WTC11 (cell line): ENCODE measurements around the gene ALLC. TPM values are rescaled to one million over a fixed set of nuclear protein-coding genes. Genes with fewer than 3 reads are reported as not detected.

Experiments
- ATAC-seq: fragments of 200-7000 bp; cut with Tn5 transposase; 2 replicates; pipeline ENCODE4 v1.10.0; 2021; ENCODE audit warnings: mild to moderate bottlenecking, moderate library complexity
- CTCF ChIA-PET: fragments of 300-600 bp; sonication (Branson Sonifier 250); formaldehyde crosslinking; loops from one replicate; lab custom pipeline; 2021; ENCODE audit warnings: antibody characterized with exemption; lab: Charles Lee
- POLR2A ChIA-PET: fragments of 350-600 bp; sonication (Branson Sonifier 250); formaldehyde crosslinking; loops from one replicate; lab custom pipeline; 2021; ENCODE audit warnings: antibody characterized with exemption; lab: Charles Lee
- DNase-seq: peaks from one replicate; pipeline ENCODE4 v3.0.0; 2021; ENCODE audit warnings: low spot score
- H3K27ac Mint-ChIP-seq: 2 replicates; pipeline ENCODE4 v1.8.0; 2021; ENCODE audit warnings: mixed read lengths
- H3K27me3 Mint-ChIP-seq: 2 replicates; pipeline ENCODE4 v1.8.0; 2021; ENCODE audit warnings: low read depth, mild to moderate bottlenecking, moderate library complexity, mixed read lengths
- H3K36me3 Mint-ChIP-seq: 2 replicates; pipeline ENCODE4 v1.8.0; 2021; ENCODE audit warnings: mixed read lengths
- H3K4me1 Mint-ChIP-seq: 2 replicates; pipeline ENCODE4 v1.8.0; 2022; ENCODE audit warnings: mixed read lengths
- H3K4me3 Mint-ChIP-seq: 2 replicates; pipeline ENCODE4 v1.8.0; 2021; ENCODE audit warnings: mild to moderate bottlenecking, moderate library complexity, mixed read lengths
- H3K9me3 Mint-ChIP-seq: 2 replicates; pipeline ENCODE4 v1.8.0; 2021; ENCODE audit warnings: mixed read lengths
- CREB1 ChIP-seq: sonication (generic); formaldehyde crosslinking; IDR thresholded peaks from 2 replicates; pipeline ENCODE4 v1.8.0; 2023; ENCODE audit warnings: mild to moderate bottlenecking, missing genetic modification reagents
- CREM ChIP-seq: sonication (generic); formaldehyde crosslinking; IDR thresholded peaks from 2 replicates; pipeline ENCODE4 v1.8.1; 2022; ENCODE audit warnings: mild to moderate bottlenecking, missing genetic modification reagents, moderate library complexity
- ESRRA ChIP-seq: sonication (generic); formaldehyde crosslinking; IDR thresholded peaks from 2 replicates; pipeline ENCODE4 v1.8.1; 2022; ENCODE audit warnings: mild to moderate bottlenecking, missing genetic modification reagents, borderline replicate concordance
- FOXP1 ChIP-seq: sonication (generic); formaldehyde crosslinking; IDR thresholded peaks from 2 replicates; pipeline ENCODE4 v1.8.0; 2022; ENCODE audit warnings: missing genetic modification reagents, mild to moderate bottlenecking, moderate library complexity, borderline replicate concordance
- GTF2I ChIP-seq: fragments of 250-450 bp; sonication (Bioruptor Pico); conservative IDR thresholded peaks from 2 replicates; pipeline ENCODE4 v1.4.0; 2021; ENCODE audit warnings: mild to moderate bottlenecking
- IRF2 ChIP-seq: sonication (generic); formaldehyde crosslinking; IDR thresholded peaks from 2 replicates; pipeline ENCODE4 v1.8.0; 2022; ENCODE audit warnings: low read depth, missing genetic modification reagents, borderline replicate concordance
- MYBL2 ChIP-seq: sonication (generic); formaldehyde crosslinking; IDR thresholded peaks from 2 replicates; pipeline ENCODE4 v1.8.1; 2023; ENCODE audit warnings: mild to moderate bottlenecking, moderate library complexity, missing genetic modification reagents
- NFE2L1 ChIP-seq: sonication (generic); formaldehyde crosslinking; IDR thresholded peaks from 2 replicates; pipeline ENCODE4 v1.8.1; 2023; ENCODE audit warnings: missing genetic modification reagents
- NR3C1 ChIP-seq: sonication (generic); formaldehyde crosslinking; conservative IDR thresholded peaks from 2 replicates; pipeline ENCODE4 v1.8.1; 2023; ENCODE audit warnings: low read depth, mild to moderate bottlenecking, missing genetic modification reagents
- TP53 ChIP-seq: sonication (generic); formaldehyde crosslinking; IDR thresholded peaks from 2 replicates; pipeline ENCODE4 v1.8.1; 2023; ENCODE audit warnings: mild to moderate bottlenecking, missing genetic modification reagents
- ZBTB21 ChIP-seq: sonication (generic); formaldehyde crosslinking; IDR thresholded peaks from 2 replicates; pipeline ENCODE4 v1.8.1; 2023; ENCODE audit warnings: mild to moderate bottlenecking, missing genetic modification reagents, borderline replicate concordance
- ZNF138 ChIP-seq: sonication (generic); formaldehyde crosslinking; conservative IDR thresholded peaks from 2 replicates; pipeline ENCODE4 v1.8.1; 2022; ENCODE audit warnings: mild to moderate bottlenecking, moderate library complexity, missing genetic modification reagents
- ZNF423 ChIP-seq: fragments of 250-450 bp; sonication (Bioruptor Pico); IDR thresholded peaks from 2 replicates; pipeline ENCODE4 v2.1.2; 2022; ENCODE audit warnings: mild to moderate bottlenecking, moderate library complexity
- ZNF671 ChIP-seq: fragments of 250-450 bp; sonication (Bioruptor Pico); IDR thresholded peaks from 2 replicates; pipeline ENCODE4 v1.8.0; 2021; ENCODE audit warnings: mild to moderate bottlenecking
- total RNA-seq: library from RNA; stranded (reverse); gene quantifications from 3 replicates; pipeline ENCODE4 v1.2.3, GENCODE V29; 2021
- TF ChIP-seq, protein P1 (sequence below): sonication (generic); formaldehyde crosslinking; IDR thresholded peaks from 2 replicates; pipeline ENCODE4 v1.8.1; 2023; ENCODE audit warnings: mild to moderate bottlenecking, moderate library complexity, missing genetic modification reagents
- TF ChIP-seq, protein P2 (sequence below): sonication (generic); formaldehyde crosslinking; IDR thresholded peaks from 2 replicates; pipeline ENCODE4 v1.8.0; 2022; ENCODE audit warnings: mild to moderate bottlenecking, missing genetic modification reagents
- TF ChIP-seq, protein P3 (sequence below): sonication (generic); formaldehyde crosslinking; IDR thresholded peaks from 2 replicates; pipeline ENCODE4 v1.8.0; 2022; ENCODE audit warnings: mild to moderate bottlenecking, missing genetic modification reagents
- TF ChIP-seq, protein P4 (sequence below): fragments of 250-450 bp; sonication (Bioruptor Pico); IDR thresholded peaks from 2 replicates; pipeline ENCODE4 v2.1.2; 2022; ENCODE audit warnings: mild to moderate bottlenecking, moderate library complexity
- TF ChIP-seq, protein P5 (sequence below): fragments of 250-450 bp; sonication (Bioruptor Pico); conservative IDR thresholded peaks from 2 replicates; pipeline ENCODE4 v1.9.0; 2021; ENCODE audit warnings: mild to moderate bottlenecking
- TF ChIP-seq, protein P6 (sequence below): fragments of 250-450 bp; sonication (Bioruptor Pico); IDR thresholded peaks from 2 replicates; pipeline ENCODE4 v1.9.0; 2021; ENCODE audit warnings: mild to moderate bottlenecking
- TF ChIP-seq, protein P7 (sequence below): fragments of 250-450 bp; sonication (Bioruptor Pico); IDR thresholded peaks from 2 replicates; pipeline ENCODE4 v1.9.0; 2021; ENCODE audit warnings: mild to moderate bottlenecking
- TF ChIP-seq, protein P8 (sequence below): sonication (generic); formaldehyde crosslinking; IDR thresholded peaks from 2 replicates; pipeline ENCODE4 v1.8.0; 2023; ENCODE audit warnings: mild to moderate bottlenecking, missing genetic modification reagents

The ALLC gene
- total RNA-seq, 1 experiment from 2014 or later: not detected

DNA sequence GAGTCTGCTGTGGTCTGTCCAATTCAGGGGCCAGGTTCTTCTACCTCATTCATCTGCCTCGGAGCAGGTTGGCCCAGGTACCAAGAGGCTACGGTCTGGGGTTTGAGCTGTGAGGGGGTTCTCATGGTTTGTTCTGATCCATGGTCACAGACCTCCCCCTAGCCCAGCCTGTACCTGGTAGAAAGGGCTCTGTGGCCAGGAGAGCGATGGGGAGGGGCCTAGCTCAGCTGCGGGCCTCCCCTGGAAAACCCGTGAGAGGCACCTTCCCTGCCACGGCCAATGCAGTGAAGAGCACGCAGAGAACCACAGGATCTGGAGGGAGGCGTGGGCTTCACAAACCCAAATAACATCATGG, 19.6 kb upstream of the ALLC start:
- Mint-ChIP-seq H3K27ac (no peak overlapping the region), H3K4me1 (0 out of 2 replicates have a peak, but pooled peaks cover 7% of the 10 kb centered on the region), H3K36me3 (no peaks in the 10 kb centered on the region), H3K4me3 (no peak overlapping the region), H3K9me3 (no peaks in the 10 kb centered on the region), H3K27me3 (no peaks in the 10 kb centered on the region)
- CTCF ChIA-PET: interaction anchor here (1.1 kb wide), 1 partner anchor 12 kb away, joined by 5 read pairs; no protein-coding TSS in a partner anchor
- TF ChIP-seq ZBTB21 (CRISPR knock-in tag) (no peak), NR3C1 (CRISPR knock-in tag) (no peak), ZNF138 (CRISPR knock-in tag) (no peak), CREM (CRISPR knock-in tag) (no peak), ESRRA (no peak), ZNF671 (no peak), MYBL2 (CRISPR knock-in tag) (no peak), TP53 (no peak)
- TF ChIP-seq, protein P1, sequence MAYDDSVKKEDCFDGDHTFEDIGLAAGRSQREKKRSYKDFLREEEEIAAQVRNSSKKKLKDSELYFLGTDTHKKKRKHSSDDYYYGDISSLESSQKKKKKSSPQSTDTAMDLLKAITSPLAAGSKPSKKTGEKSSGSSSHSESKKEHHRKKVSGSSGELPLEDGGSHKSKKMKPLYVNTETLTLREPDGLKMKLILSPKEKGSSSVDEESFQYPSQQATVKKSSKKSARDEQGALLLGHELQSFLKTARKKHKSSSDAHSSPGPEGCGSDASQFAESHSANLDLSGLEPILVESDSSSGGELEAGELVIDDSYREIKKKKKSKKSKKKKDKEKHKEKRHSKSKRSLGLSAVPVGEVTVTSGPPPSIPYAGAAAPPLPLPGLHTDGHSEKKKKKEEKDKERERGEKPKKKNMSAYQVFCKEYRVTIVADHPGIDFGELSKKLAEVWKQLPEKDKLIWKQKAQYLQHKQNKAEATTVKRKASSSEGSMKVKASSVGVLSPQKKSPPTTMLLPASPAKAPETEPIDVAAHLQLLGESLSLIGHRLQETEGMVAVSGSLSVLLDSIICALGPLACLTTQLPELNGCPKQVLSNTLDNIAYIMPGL (CRISPR knock-in tag): no peak
- TF ChIP-seq, protein P2, sequence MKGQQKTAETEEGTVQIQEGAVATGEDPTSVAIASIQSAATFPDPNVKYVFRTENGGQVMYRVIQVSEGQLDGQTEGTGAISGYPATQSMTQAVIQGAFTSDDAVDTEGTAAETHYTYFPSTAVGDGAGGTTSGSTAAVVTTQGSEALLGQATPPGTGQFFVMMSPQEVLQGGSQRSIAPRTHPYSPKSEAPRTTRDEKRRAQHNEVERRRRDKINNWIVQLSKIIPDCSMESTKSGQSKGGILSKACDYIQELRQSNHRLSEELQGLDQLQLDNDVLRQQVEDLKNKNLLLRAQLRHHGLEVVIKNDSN (CRISPR knock-in tag): no peak
- TF ChIP-seq, protein P3, sequence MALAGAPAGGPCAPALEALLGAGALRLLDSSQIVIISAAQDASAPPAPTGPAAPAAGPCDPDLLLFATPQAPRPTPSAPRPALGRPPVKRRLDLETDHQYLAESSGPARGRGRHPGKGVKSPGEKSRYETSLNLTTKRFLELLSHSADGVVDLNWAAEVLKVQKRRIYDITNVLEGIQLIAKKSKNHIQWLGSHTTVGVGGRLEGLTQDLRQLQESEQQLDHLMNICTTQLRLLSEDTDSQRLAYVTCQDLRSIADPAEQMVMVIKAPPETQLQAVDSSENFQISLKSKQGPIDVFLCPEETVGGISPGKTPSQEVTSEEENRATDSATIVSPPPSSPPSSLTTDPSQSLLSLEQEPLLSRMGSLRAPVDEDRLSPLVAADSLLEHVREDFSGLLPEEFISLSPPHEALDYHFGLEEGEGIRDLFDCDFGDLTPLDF (CRISPR knock-in tag): no peak
- TF ChIP-seq, protein P4, sequence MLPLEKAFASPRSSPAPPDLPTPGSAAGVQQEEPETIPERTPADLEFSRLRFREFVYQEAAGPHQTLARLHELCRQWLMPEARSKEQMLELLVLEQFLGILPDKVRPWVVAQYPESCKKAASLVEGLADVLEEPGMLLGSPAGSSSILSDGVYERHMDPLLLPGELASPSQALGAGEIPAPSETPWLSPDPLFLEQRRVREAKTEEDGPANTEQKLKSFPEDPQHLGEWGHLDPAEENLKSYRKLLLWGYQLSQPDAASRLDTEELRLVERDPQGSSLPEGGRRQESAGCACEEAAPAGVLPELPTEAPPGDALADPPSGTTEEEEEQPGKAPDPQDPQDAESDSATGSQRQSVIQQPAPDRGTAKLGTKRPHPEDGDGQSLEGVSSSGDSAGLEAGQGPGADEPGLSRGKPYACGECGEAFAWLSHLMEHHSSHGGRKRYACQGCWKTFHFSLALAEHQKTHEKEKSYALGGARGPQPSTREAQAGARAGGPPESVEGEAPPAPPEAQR (CRISPR knock-in tag): no peak
- no peak for ATAC-seq
- DNase-seq: no peak
- POLR2A ChIA-PET: no interaction called here

DNA sequence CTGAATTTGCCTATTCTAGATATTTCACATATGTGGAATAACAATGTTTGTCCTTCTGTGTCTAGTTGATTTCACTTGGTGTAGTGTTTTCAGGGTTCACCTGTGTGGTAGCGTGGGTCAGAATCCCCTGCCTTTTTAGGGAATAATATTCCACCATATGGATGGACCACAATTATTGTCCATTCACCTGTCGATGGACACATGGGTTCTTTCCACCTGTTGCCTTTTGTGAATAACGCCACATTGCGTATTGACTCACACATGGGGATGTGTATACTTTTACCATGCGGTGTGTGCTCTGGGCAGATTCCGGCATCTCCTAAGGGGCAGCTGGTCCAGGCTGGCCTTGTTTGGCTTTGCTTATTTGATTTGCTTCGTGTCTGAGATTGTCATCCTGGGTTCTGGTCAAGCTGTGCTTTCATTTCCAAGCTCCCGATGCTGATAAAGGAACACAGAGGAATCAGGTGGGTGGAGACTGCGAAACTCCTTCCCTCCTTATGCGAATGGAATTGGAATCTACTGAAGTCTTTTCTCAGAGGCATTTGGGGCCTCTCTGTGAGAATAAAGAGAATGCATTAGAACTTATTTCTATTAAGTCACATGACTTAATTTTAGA, 18.9 kb upstream of the ALLC start:
- Mint-ChIP-seq H3K4me1 (no peaks in the 10 kb centered on the region), H3K4me3 (no peak overlapping the region)
- POLR2A ChIA-PET: no interaction called here
- TF ChIP-seq GTF2I (CRISPR knock-in tag) (no peak), CREB1 (no peak), ZNF423 (no peak), FOXP1 (CRISPR knock-in tag) (no peak), NFE2L1 (CRISPR knock-in tag) (no peak), IRF2 (no peak), MYBL2 (CRISPR knock-in tag) (no peak)
- TF ChIP-seq, protein P5, sequence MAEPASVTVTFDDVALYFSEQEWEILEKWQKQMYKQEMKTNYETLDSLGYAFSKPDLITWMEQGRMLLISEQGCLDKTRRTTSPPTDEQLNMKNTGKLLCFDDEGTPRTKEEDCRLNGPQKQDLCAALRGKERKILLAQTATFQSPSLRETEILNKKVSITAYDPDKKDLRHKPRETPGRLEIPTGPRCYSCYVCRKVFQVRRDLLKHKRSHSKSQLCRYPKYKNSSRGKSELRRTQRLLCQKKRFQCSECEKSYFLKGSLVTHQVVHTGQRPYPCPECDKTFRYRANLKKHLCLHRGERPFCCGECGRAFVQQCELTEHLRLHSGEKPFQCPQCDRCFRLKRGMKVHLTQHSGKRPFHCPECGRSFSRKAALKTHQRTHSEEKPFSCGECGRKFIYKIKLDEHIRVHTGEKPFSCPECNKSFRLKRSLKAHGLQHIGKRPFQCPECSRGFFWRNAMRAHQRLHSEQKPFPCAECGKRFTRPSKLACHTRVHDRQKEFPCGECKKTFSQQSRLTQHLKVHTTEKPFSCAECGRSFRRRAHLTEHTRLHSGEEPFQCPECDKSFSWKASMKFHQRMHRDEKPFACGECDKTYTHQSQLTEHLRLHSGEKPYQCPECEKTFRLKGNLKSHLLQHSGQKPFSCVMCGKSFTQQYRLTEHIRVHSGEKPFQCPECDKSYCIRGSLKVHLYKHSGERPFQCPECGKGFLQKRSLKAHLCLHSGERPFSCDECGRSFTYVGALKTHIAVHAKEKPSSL (CRISPR knock-in tag): no peak
- TF ChIP-seq, protein P6, sequence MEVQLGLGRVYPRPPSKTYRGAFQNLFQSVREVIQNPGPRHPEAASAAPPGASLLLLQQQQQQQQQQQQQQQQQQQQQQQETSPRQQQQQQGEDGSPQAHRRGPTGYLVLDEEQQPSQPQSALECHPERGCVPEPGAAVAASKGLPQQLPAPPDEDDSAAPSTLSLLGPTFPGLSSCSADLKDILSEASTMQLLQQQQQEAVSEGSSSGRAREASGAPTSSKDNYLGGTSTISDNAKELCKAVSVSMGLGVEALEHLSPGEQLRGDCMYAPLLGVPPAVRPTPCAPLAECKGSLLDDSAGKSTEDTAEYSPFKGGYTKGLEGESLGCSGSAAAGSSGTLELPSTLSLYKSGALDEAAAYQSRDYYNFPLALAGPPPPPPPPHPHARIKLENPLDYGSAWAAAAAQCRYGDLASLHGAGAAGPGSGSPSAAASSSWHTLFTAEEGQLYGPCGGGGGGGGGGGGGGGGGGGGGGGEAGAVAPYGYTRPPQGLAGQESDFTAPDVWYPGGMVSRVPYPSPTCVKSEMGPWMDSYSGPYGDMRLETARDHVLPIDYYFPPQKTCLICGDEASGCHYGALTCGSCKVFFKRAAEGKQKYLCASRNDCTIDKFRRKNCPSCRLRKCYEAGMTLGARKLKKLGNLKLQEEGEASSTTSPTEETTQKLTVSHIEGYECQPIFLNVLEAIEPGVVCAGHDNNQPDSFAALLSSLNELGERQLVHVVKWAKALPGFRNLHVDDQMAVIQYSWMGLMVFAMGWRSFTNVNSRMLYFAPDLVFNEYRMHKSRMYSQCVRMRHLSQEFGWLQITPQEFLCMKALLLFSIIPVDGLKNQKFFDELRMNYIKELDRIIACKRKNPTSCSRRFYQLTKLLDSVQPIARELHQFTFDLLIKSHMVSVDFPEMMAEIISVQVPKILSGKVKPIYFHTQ: no peak
- TF ChIP-seq, protein P7, sequence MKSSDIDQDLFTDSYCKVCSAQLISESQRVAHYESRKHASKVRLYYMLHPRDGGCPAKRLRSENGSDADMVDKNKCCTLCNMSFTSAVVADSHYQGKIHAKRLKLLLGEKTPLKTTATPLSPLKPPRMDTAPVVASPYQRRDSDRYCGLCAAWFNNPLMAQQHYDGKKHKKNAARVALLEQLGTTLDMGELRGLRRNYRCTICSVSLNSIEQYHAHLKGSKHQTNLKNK (CRISPR knock-in tag): no peak
- TF ChIP-seq, protein P8, sequence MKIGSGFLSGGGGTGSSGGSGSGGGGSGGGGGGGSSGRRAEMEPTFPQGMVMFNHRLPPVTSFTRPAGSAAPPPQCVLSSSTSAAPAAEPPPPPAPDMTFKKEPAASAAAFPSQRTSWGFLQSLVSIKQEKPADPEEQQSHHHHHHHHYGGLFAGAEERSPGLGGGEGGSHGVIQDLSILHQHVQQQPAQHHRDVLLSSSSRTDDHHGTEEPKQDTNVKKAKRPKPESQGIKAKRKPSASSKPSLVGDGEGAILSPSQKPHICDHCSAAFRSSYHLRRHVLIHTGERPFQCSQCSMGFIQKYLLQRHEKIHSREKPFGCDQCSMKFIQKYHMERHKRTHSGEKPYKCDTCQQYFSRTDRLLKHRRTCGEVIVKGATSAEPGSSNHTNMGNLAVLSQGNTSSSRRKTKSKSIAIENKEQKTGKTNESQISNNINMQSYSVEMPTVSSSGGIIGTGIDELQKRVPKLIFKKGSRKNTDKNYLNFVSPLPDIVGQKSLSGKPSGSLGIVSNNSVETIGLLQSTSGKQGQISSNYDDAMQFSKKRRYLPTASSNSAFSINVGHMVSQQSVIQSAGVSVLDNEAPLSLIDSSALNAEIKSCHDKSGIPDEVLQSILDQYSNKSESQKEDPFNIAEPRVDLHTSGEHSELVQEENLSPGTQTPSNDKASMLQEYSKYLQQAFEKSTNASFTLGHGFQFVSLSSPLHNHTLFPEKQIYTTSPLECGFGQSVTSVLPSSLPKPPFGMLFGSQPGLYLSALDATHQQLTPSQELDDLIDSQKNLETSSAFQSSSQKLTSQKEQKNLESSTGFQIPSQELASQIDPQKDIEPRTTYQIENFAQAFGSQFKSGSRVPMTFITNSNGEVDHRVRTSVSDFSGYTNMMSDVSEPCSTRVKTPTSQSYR: no peak

More for the DNA sequence above, 18.9 kb upstream of the ALLC start:
- ATAC-seq: no peak
- no peaks in the 10 kb centered on the region for H3K9me3 Mint-ChIP-seq
- H3K27ac Mint-ChIP-seq: no peak overlapping the region
- no peak for DNase-seq
- H3K27me3 Mint-ChIP-seq: no peaks in the 10 kb centered on the region
- no peaks in the 10 kb centered on the region for H3K36me3 Mint-ChIP-seq
- CTCF ChIA-PET: no interaction called here
